Astrocyte of the hippocampus (primary cell): ENCODE results near the gene HTR2B.
"Not testable (repeated sequence)": the region's sequence is repeated elsewhere in the genome, so short reads cannot be mapped to it uniquely, and the experiment has no call there.

Source experiments
- DNase-seq: peaks from one replicate; pipeline ENCODE4 v3.0.0; 2011; ENCODE audit warnings: low read depth, low spot score

Gene HTR2B

GRCh38 chr2:231124838-231125568 is at the start of gene HTR2B:
Gene HTR2B, minus strand, starts transcription at chr2:231125042. Its CDS starts 1,278 bp downstream, at chr2:231123764.
- no peak for DNase-seq

DNA sequence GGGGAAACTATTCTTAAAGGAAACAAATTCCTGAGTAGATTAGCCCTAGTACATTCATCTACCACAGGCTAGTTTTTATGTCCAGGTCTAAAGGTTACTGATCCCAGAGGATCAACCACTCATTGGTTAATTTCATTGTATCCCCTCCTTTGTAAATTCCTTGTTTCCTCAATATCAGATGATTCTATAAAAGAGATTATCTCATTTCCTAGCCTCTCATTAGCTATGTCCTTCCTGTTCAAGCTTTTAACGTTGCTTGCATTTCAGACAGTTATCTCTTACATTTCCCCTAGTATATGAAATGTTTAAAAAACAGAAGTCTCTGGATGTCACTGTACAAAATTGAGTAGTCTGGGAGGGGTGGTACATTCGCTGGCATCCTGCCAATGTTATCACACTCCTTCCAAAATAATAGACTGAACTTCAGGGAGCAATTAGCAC is 49.4 kb upstream of the HTR2B start:
- DNase-seq: no peak

DNA sequence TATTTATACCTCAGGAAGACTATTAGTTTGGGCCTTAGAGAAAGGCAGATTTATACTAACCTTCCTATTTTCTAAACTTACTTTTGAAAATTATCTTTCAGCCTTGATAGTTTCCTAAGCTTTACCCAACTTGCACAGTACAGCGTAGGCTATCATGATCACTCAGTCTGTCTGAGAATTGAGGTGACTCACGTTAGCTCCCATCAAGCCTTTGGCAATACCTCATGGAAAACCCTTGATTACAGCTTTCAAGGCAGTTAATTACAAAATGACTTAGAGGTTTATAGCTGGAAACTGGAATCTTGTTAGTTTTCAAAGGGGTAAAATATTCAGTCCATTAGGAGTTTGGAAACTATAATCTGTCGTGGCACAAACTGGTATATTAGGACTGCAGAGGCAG is 47.2 kb upstream of the HTR2B start:
- no peak for DNase-seq

GRCh38 chr2:231170055-231170454 is 45.2 kb upstream of the HTR2B start:
- DNase-seq: no peak

- no peak for DNase-seq
Measured at GRCh38 chr2:231169488-231169887, 44.6 kb upstream of the HTR2B start.

GRCh38 chr2:231168460-231169139 is 43.8 kb upstream of the HTR2B start:
- DNase-seq: no peak

- DNase-seq: no peak
Measured at GRCh38 chr2:231167745-231168459, 43.1 kb upstream of the HTR2B start.

DNA sequence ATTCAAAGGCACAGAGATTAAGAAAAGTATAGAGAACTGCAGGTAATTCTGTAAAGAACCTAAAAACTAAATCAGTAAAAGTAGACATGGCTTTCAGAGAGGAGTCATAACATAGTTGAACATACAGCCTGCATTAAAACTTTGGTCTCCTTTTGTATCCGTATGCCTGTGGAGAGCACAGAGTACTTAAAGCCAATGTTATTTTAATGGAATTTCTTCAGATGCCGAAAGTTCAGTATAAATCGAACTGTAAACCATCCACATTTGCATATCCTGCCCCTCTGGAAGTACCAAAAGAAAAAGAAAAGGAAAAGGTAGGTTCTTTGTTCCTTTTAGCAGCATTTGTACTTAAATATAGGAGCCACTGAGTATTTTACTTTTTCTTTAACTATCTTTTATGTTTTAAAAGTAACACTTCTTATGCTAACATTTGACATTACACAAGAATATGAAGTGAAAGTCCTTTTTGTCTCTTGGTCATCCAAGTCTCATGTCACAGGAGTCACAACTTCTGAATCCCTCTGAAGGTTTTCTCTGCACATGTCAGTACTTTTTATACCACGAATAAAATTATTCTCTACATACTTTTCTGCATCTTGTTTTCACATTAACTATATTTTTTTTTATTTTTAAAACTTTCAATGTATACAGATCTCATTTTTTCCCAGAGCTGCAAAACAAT is 38.7 kb upstream of the HTR2B start:
- no peak for DNase-seq

- no peak for DNase-seq
Measured at GRCh38 chr2:231163011-231163410, 38.2 kb upstream of the HTR2B start.

- DNase-seq: peak; percentile 83
Measured at GRCh38 chr2:231161877-231162329, 37.1 kb upstream of the HTR2B start.

GRCh38 chr2:231161252-231161839 is 36.5 kb upstream of the HTR2B start:
- DNase-seq: no peak

GRCh38 chr2:231160701-231161100 is 35.9 kb upstream of the HTR2B start:
- no peak for DNase-seq

GRCh38 chr2:231159306-231159705 is 34.5 kb upstream of the HTR2B start:
- no peak for DNase-seq

GRCh38 chr2:231152800-231153557 is 28.1 kb upstream of the HTR2B start:
- DNase-seq: peak; percentile 53

DNA sequence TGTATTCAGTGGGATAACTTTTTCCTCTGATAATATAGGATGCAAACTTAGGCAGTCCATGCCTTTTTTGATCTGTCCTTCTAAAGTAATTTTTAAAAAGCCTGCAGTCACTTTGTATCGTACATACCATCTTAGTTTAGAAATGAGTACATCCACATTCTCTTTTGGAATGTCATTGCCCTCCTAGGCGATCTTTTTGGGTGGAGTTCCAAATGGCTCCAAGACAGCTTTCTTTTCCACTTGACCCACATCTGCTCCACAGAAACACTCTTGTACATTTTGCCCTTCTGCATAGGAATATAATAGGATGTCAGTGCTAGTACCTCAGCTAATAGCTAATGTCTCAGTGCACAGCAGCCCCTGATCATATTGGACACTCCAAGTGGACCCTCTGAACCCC is 21.8 kb upstream of the HTR2B start:
- no peak for DNase-seq

DNA sequence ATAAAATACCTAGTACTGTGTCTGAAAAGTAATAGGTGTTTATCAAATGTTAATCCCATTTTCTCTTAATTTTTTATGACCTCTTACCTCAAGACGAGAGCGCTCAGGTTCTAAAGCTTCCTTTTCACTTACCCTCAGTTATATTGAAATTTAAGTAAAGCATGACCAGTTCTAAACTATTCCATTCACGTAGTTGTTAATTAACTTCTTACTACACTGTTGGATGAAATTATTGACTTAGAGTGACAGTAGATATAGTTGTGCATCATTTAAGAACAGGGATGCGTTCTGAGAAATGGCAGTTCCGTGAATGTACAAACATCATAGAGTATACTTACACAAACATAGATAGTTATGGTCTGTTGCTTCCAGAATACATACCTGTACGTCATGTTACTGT is 20.1 kb upstream of the HTR2B start:
- no peak for DNase-seq

GRCh38 chr2:231140808-231141207 is 16.0 kb upstream of the HTR2B start:
- not testable (repeated sequence) for DNase-seq

DNA sequence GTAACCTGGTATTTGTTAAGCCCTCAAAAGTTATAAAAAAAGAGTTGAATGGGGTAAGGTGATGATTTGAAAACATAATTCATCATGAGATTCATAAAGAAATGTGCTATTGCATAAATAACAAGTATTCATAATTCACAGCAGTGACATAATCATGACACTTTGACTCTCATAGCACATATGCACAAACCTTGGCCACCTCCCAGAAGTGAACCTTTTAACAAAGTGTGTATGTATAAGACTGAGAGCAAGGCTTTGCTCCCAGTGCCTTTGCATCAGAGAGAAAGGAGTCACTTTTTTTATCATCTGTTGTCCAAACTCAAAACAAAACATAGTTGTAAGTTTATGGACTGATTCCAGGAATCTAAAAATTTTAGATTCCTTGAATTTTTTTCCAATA is 15.0 kb upstream of the HTR2B start:
- no peak for DNase-seq

DNA sequence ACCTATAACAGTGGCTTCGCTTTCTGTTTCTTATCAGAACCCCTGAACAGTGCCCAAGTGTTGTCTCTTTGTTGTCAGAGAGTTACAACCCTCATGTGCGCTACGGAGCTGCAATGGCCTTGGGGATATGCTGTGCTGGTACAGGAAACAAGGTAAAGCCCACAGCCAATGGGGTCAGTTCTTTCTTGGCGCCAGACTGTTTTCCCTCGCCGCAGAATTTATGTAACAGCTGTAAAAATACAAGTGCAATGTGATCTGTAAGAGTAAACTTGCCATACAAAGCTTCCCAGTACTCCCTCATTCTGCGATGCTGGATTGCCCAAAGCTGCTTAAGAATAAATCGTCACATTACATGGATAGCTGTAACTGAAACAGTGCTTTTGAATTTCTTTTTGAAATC is 13.9 kb upstream of the HTR2B start:
- DNase-seq: no peak

- DNase-seq: no peak
Measured at GRCh38 chr2:231134910-231135655, 10.2 kb upstream of the HTR2B start.
